VCaP (cell line): ENCODE results near the gene OR2V1.
"Not testable (repeated sequence)": the region's sequence is repeated elsewhere in the genome, so short reads cannot be mapped to it uniquely, and the experiment has no call there.

Experiments used
- H3K27ac ChIP-seq: fragments of 450-650 bp; 2 replicates; pipeline ENCODE4 v1.5.1; 2017
- CTCF ChIP-seq: fragments of 450-650 bp; conservative IDR thresholded peaks from 2 replicates; pipeline ENCODE4 v1.5.1; 2017; ENCODE audit warnings: mild to moderate bottlenecking, moderate library complexity

The OR2V1 gene

GRCh38 chr5:181130832-181131496, at the start of gene OR2V1:
Gene OR2V1, minus strand, starts transcription at chr5:181131169. Its CDS starts 5,865 bp downstream, at chr5:181125304.
- no peak for TF ChIP-seq CTCF
- H3K27ac ChIP-seq, result no peak within 1 kb of the TSS

- H3K27ac ChIP-seq, result not testable (repeated sequence)
These were observed 46.6 kb upstream of the OR2V1 start for GRCh38 chr5:181177559-181177958.

GRCh38 chr5:181176254-181176952, 45.4 kb upstream of the OR2V1 start:
- H3K27ac ChIP-seq, result no peak overlapping the region

GRCh38 chr5:181173420-181174342, 42.7 kb upstream of the OR2V1 start:
- peak overlapping the region; percentile 37 for H3K27ac ChIP-seq
- 0 out of 2 replicates have a peak, but pooled peaks have one; percentile 5 for TF ChIP-seq CTCF

More at GRCh38 chr5:181176254-181176952, 45.4 kb upstream of the OR2V1 start:
- TF ChIP-seq CTCF, result no peak

GRCh38 chr5:181173027-181173419, 42.1 kb upstream of the OR2V1 start:
- peak; percentile 50 for TF ChIP-seq CTCF
- peak overlapping the region; percentile 37 for H3K27ac ChIP-seq

- no peak for TF ChIP-seq CTCF
- no peak overlapping the region for H3K27ac ChIP-seq
These were observed 40.8 kb upstream of the OR2V1 start for GRCh38 chr5:181171782-181172181.

GRCh38 chr5:181170996-181171395, 40.0 kb upstream of the OR2V1 start:
- no peak overlapping the region for H3K27ac ChIP-seq
- no peak for TF ChIP-seq CTCF
